HepG2 (cell line): ENCODE results near the gene CPA5. TPM values are rescaled to one million over a fixed set of nuclear protein-coding genes. Genes with fewer than 3 reads are reported as not detected.

ENCODE experiments used
- ATAC-seq: fragments of 200-7000 bp; cut with Tn5 transposase; 3 replicates; pipeline ENCODE4 v1.9.1; 2020; ENCODE audit warnings: mild to moderate bottlenecking, moderate library complexity
- BruUV-seq: library from RNA; stranded (reverse); fragments of 400-500 nt; replicated peaks from 2 replicates; lab custom pipeline; 2021; lab: Mats Ljungman, UMichigan
- CTCF ChIA-PET: fragments of 300-600 bp; formaldehyde crosslinking; extraction: SDS; loops from one replicate; lab custom pipeline; 2021; ENCODE audit warnings: low total read pairs, inconsistent platforms, low intra/inter-chr PET ratio; lab: Yijun Ruan, JAX
- POLR2A ChIA-PET: fragments of 350-600 bp; sonication (Branson Sonifier 250); formaldehyde crosslinking; loops from one replicate; lab custom pipeline; 2020; ENCODE audit warnings: antibody characterized with exemption, inconsistent platforms; lab: Yijun Ruan, JAX
- DNase-seq: peaks from one replicate; pipeline ENCODE4 v3.0.0-alpha.2; 2015; ENCODE audit warnings: low spot score
- FAIRE-seq: peaks from 3 replicates; lab custom pipeline; 2011; peaks lifted over from hg19 to GRCh38; lab: Jason Lieb, UNC
- H2AFZ ChIP-seq: one replicate; pipeline ENCODE4 v1.6.1; 2011; ENCODE audit warnings: low read length, inconsistent platforms
- H3K27ac ChIP-seq: fragments of 300-600 bp; 3 replicates; pipeline ENCODE4 v1.8.0; 2011; ENCODE audit warnings: mixed run types, mild to moderate bottlenecking, mixed read lengths, low read length, inconsistent platforms; ENCODE audit not compliant: insufficient read depth; ENCODE audit errors: extremely low read length
- H3K27me3 ChIP-seq, 2 experiments: fragments of 200-600 bp in 1 of 2; 2 replicates in 1 of 2; 3 replicates in 1 of 2; pipeline versions ENCODE4 v1.6.0 to v1.8.0; 2011; ENCODE audit warnings: low read length in 2 of 2, mild to moderate bottlenecking in 2 of 2, moderate library complexity in 2 of 2, inconsistent platforms in 1 of 2; ENCODE audit not compliant: insufficient read depth in 2 of 2, control insufficient read depth in 1 of 2
- H3K36me3 ChIP-seq, 2 experiments: fragments of 200-600 bp in 1 of 2; replicated peaks in 1 of 2; 2 replicates in 1 of 2; 3 replicates in 1 of 2; pipeline versions ENCODE4 v1.5.1 to v1.8.0; 2011; ENCODE audit warnings: low read length in 2 of 2, inconsistent platforms in 1 of 2; ENCODE audit not compliant: insufficient read depth in 2 of 2, control insufficient read depth in 1 of 2
- H3K4me1 ChIP-seq: 2 replicates; pipeline ENCODE4 v1.5.1; 2012; ENCODE audit warnings: low read length, inconsistent platforms; ENCODE audit not compliant: insufficient read depth
- H3K4me2 ChIP-seq: 2 replicates; pipeline ENCODE4 v1.6.0; 2011; ENCODE audit warnings: low read depth, low read length, inconsistent platforms
- H3K4me3 ChIP-seq, 3 experiments: fragments of 200-600 bp in 1 of 3; sonication (generic), shearing (Covaris generic) in 1 of 3; replicated peaks in 1 of 3; 2 replicates each; pipeline ENCODE4 v1.5.1; 2011 to 2016; ENCODE audit warnings: low read length in 3 of 3, inconsistent platforms in 2 of 3, low read depth in 2 of 3, mild to moderate bottlenecking in 2 of 3, control low read depth in 1 of 3, mixed read lengths in 1 of 3; ENCODE audit not compliant: insufficient read depth in 1 of 3
- H3K79me2 ChIP-seq: one replicate; pipeline ENCODE4 v1.6.1; 2011; ENCODE audit warnings: low read length, inconsistent platforms; ENCODE audit not compliant: insufficient read depth
- H3K9ac ChIP-seq: 2 replicates; pipeline ENCODE4 v1.6.0; 2011; ENCODE audit warnings: mild to moderate bottlenecking, low read depth, low read length, inconsistent platforms; ENCODE audit not compliant: insufficient read depth
- H3K9me3 ChIP-seq: 2 replicates; pipeline ENCODE4 v1.5.1; 2012; ENCODE audit warnings: mild to moderate bottlenecking, low read length
- H4K20me1 ChIP-seq: 2 replicates; pipeline ENCODE4 v1.6.0; 2011; ENCODE audit warnings: inconsistent platforms, mild to moderate bottlenecking, low read length, moderate library complexity; ENCODE audit not compliant: insufficient read depth
- DZIP1 ChIP-seq: sonication (generic); formaldehyde crosslinking; IDR thresholded peaks from 2 replicates; pipeline ENCODE4 v1.5.0; 2020; ENCODE audit warnings: mild to moderate bottlenecking, missing genetic modification reagents
- FOSL1 ChIP-seq: sonication (generic); formaldehyde crosslinking; IDR thresholded peaks from 2 replicates; pipeline ENCODE4 v1.9.0; 2021; ENCODE audit warnings: missing genetic modification reagents, borderline replicate concordance
- KAT8 ChIP-seq: IDR thresholded peaks from 2 replicates; pipeline ENCODE4 v1.6.1; 2016; ENCODE audit warnings: missing genetic modification reagents, missing compliant biosample characterization
- ZMYM3 ChIP-seq: sonication (generic); formaldehyde crosslinking; IDR thresholded peaks from 2 replicates; pipeline ENCODE4 v1.5.1; 2020; ENCODE audit warnings: mild to moderate bottlenecking, missing genetic modification reagents
- ZNF614 ChIP-seq: IDR thresholded peaks from 2 replicates; pipeline ENCODE4 v1.6.1; 2018; ENCODE audit warnings: missing biosample characterization, missing genetic modification reagents, inconsistent platforms, borderline replicate concordance
- WGBS: methylation state at CpG from one replicate; pipeline ENCODE4 v1.1.6; 2017; ENCODE audit warnings: low lambda C conversion rate; 5-methylcytosine and 5-hydroxymethylcytosine counted together
- in situ Hi-C: cut with HindIII; loops from 2 replicates; pipeline ENCODE4 v1.10.0; 2017; ENCODE audit warnings: low pct_unique_long_range_greater_than_20kb; ENCODE audit not compliant: extremely low pct_ligation_motif_present
- intact Hi-C: fragments of 100-400 bp; cut with micrococcal nuclease; formaldehyde crosslinking; loops from one replicate; pipeline ENCODE4 v1.10.0; 2022; ENCODE audit not compliant: unreplicated experiment
- polyA plus RNA-seq, 8 experiments: library from polyadenylated mRNA; depleted of rRNA in 3 of 8; stranded (reverse) in 7 of 8; unstranded in 1 of 8; fragments of >200 nt; fragmentation: Illumina TruSeq in 4 of 8; extraction: Trizol in 4 of 8; gene quantifications; 2 replicates each; pipeline versions ENCODE4 v1.2.1 to v1.2.3, GENCODE V29; 2011 to 2016; ENCODE audit warnings: low read depth in 4 of 8, missing spikeins in 1 of 8, mixed read lengths in 1 of 8; ENCODE audit not compliant: insufficient read depth in 1 of 8
- total RNA-seq, 5 experiments: library from RNA; depleted of rRNA; stranded (reverse); fragments of >200 nt; fragmentation: Illumina TruSeq; extraction: Trizol; gene quantifications; 2 replicates each; pipeline ENCODE4 v1.2.3, GENCODE V29; 2016; ENCODE audit warnings: low read depth in 1 of 5
- TF ChIP-seq, protein P1 (sequence below): IDR thresholded peaks from 2 replicates; pipeline ENCODE4 v1.6.1; 2016; ENCODE audit warnings: low read depth
- TF ChIP-seq, protein P2 (sequence below): sonication (generic); formaldehyde crosslinking; IDR thresholded peaks from 2 replicates; pipeline ENCODE4 v1.9.0; 2021; ENCODE audit warnings: missing genetic modification reagents, mild to moderate bottlenecking, borderline replicate concordance
- TF ChIP-seq, protein P3 (sequence below): sonication (generic); IDR thresholded peaks from 2 replicates; pipeline ENCODE4 v1.6.1; 2016; ENCODE audit warnings: low read depth, borderline replicate concordance
- TF ChIP-seq, protein P4 (sequence below): IDR thresholded peaks from 2 replicates; pipeline ENCODE4 v1.6.1; 2016; ENCODE audit warnings: missing biosample characterization, missing genetic modification reagents, low read depth
- TF ChIP-seq, protein P5 (sequence below): IDR thresholded peaks from 2 replicates; pipeline ENCODE4 v1.6.1; 2016; ENCODE audit warnings: missing genetic modification reagents, missing compliant biosample characterization
- TF ChIP-seq, protein P6 (sequence below): sonication (generic); formaldehyde crosslinking; IDR thresholded peaks from 2 replicates; pipeline ENCODE4 v1.4.0; 2020; ENCODE audit warnings: missing genetic modification reagents

CPA5 gene
- total and polyA plus RNA-seq, 2 of the 13 experiments (the other 11 are each of a cell fraction or from before 2014, with no cell fraction given): 0.48 TPM; not detected in 1

- FAIRE-seq (no peak), DNase-seq (no peak), ATAC-seq (peak; percentile 16; the same call in 1 of the 3 replicates)
- in situ Hi-C loops: no loop called here
- ChIA-PET CTCF (no interaction called here), POLR2A (no interaction called here)
- no peaks in the 10 kb centered on the region for H3K36me3 ChIP-seq
- peak overlapping the region in 1 of 3 experiments; percentile 39; a peak in 2 of 6 replicates for H3K4me3 ChIP-seq
- H3K27me3 ChIP-seq: peaks cover 0 to under 1% of the 10 kb centered on the region in 2 experiments; a peak in 2 of 5 replicates
- intact Hi-C loops: no loop called here
- H3K4me1 ChIP-seq: peaks cover 19% of the 10 kb centered on the region
- peak overlapping the region; percentile 30; the same call in 1 of the 2 replicates for H3K9ac ChIP-seq
- no peaks in the 10 kb centered on the region; the same call in 1 of the 2 replicates for H3K9me3 ChIP-seq
- 49% methylated on average over 16 of the region's 16 CpGs for WGBS
- H3K27ac ChIP-seq: no peak overlapping the region
- BruUV-seq: no TSS peak
- H3K4me2 ChIP-seq: peak overlapping the region; percentile 76
- H2AFZ ChIP-seq: peak overlapping the region; percentile 77
- H4K20me1 ChIP-seq: no peaks in the 10 kb centered on the region
- H3K79me2 ChIP-seq: no peaks in the 10 kb centered on the region
- TF ChIP-seq FOSL1 (CRISPR knock-in tag) (peak; percentile 57; the same call in 1 of the 2 replicates), DZIP1 (CRISPR knock-in tag) (no peak), ZMYM3 (no peak), KAT8 (CRISPR knock-in tag) (0 out of 2 replicates have a peak, but pooled peaks have one; percentile 8), ZNF614 (CRISPR knock-in tag) (no peak)
- TF ChIP-seq, protein P1, sequence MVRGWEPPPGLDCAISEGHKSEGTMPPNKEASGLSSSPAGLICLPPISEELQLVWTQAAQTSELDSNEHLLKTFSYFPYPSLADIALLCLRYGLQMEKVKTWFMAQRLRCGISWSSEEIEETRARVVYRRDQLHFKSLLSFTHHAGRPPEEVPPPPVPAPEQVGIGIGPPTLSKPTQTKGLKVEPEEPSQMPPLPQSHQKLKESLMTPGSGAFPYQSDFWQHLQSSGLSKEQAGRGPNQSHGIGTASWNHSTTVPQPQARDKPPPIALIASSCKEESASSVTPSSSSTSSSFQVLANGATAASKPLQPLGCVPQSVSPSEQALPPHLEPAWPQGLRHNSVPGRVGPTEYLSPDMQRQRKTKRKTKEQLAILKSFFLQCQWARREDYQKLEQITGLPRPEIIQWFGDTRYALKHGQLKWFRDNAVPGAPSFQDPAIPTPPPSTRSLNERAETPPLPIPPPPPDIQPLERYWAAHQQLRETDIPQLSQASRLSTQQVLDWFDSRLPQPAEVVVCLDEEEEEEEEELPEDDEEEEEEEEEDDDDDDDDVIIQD (CRISPR knock-in tag): 0 out of 2 replicates have a peak, but pooled peaks have one; percentile 27
- TF ChIP-seq, protein P2, sequence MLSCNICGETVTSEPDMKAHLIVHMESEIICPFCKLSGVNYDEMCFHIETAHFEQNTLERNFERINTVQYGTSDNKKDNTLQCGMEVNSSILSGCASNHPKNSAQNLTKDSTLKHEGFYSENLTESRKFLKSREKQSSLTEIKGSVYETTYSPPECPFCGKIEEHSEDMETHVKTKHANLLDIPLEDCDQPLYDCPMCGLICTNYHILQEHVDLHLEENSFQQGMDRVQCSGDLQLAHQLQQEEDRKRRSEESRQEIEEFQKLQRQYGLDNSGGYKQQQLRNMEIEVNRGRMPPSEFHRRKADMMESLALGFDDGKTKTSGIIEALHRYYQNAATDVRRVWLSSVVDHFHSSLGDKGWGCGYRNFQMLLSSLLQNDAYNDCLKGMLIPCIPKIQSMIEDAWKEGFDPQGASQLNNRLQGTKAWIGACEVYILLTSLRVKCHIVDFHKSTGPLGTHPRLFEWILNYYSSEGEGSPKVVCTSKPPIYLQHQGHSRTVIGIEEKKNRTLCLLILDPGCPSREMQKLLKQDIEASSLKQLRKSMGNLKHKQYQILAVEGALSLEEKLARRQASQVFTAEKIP (CRISPR knock-in tag): no peak
- TF ChIP-seq, protein P3, sequence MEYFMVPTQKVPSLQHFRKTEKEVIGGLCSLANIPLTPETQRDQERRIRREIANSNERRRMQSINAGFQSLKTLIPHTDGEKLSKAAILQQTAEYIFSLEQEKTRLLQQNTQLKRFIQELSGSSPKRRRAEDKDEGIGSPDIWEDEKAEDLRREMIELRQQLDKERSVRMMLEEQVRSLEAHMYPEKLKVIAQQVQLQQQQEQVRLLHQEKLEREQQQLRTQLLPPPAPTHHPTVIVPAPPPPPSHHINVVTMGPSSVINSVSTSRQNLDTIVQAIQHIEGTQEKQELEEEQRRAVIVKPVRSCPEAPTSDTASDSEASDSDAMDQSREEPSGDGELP: no peak
- TF ChIP-seq, protein P4, sequence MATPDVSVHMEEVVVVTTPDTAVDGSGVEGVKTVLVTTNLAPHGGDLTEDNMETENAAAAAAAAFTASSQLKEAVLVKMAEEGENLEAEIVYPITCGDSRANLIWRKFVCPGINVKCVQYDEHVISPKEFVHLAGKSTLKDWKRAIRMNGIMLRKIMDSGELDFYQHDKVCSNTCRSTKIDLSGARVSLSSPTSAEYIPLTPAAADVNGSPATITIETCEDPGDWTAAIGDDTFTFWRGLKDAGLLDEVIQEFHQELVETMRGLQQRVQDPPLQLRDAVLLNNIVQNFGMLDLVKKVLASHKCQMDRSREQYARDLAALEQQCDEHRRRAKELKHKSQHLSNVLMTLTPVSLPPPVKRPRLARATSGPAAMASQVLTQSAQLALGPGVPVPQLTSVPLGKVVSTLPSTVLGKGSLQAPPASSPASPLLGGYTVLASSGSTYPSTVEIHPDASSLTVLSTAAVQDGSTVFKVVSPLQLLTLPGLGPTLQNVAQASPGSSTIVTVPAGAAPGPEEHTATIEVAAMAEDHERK: no peak
- TF ChIP-seq, protein P5, sequence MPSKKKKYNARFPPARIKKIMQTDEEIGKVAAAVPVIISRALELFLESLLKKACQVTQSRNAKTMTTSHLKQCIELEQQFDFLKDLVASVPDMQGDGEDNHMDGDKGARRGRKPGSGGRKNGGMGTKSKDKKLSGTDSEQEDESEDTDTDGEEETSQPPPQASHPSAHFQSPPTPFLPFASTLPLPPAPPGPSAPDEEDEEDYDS (CRISPR knock-in tag): no peak
- TF ChIP-seq, protein P6, sequence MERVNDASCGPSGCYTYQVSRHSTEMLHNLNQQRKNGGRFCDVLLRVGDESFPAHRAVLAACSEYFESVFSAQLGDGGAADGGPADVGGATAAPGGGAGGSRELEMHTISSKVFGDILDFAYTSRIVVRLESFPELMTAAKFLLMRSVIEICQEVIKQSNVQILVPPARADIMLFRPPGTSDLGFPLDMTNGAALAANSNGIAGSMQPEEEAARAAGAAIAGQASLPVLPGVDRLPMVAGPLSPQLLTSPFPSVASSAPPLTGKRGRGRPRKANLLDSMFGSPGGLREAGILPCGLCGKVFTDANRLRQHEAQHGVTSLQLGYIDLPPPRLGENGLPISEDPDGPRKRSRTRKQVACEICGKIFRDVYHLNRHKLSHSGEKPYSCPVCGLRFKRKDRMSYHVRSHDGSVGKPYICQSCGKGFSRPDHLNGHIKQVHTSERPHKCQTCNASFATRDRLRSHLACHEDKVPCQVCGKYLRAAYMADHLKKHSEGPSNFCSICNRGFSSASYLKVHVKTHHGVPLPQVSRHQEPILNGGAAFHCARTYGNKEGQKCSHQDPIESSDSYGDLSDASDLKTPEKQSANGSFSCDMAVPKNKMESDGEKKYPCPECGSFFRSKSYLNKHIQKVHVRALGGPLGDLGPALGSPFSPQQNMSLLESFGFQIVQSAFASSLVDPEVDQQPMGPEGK (CRISPR knock-in tag): peak; percentile 77
Observed at GRCh38 chr7:130356876-130357611, 12.4 kb downstream of the CPA5 start.
